Measurements from ENCODE around the gene TAX1BP1. TPM values are rescaled to one million over a fixed set of nuclear protein-coding genes. Genes with fewer than 3 reads are reported as not detected.

The TAX1BP1 gene
- total RNA-seq, 1 experiment from 2014 or later, result 58.5 TPM

GRCh38 chr7:27795977-27796376 lies 56.0 kb downstream of the TAX1BP1 start:
- Histone ChIP-seq H2AFZ (ENCODE audit: low read length) (no peak overlapping the region), H3K79me2 (ENCODE audit: low read length) (no peaks in the 10 kb centered on the region), H3K27me3 (ENCODE audit: low read length) (no peaks in the 10 kb centered on the region), H3K36me3 (ENCODE audit: low read depth, low read length) (peaks cover 29% of the 10 kb centered on the region), H3K4me3 (ENCODE audit: low read length) (no peak overlapping the region), H3K4me1 (ENCODE audit: insufficient read depth, low read length) (peaks cover 7% of the 10 kb centered on the region), H4K20me1 (ENCODE audit: low read length) (no peaks in the 10 kb centered on the region), H3K9me3 (ENCODE audit: low read length) (no peaks in the 10 kb centered on the region), H3K9ac (ENCODE audit: low read length) (no peak overlapping the region), H3F3A (ENCODE audit: low read length, unreplicated experiment) (no peaks in the 10 kb centered on the region), H3K4me2 (ENCODE audit: low read length) (no peak overlapping the region), H3K9me2 (replicated peaks; ENCODE audit: low read length) (no peaks in the 10 kb centered on the region), H3K27ac (ENCODE audit: low read length) (no peak overlapping the region)
- POLR2A ChIA-PET (ENCODE audit: unreplicated experiment), result no interaction called here
- ATAC-seq (no peak), DNase-seq (no peak)
- CTCF ChIA-PET, result no interaction called here
- TF ChIP-seq EZH2phosphoT487 (IDR thresholded peaks at IDR 0.05; ENCODE audit: borderline replicate concordance, low read length), result no peak
- no peak for TF ChIP-seq CTCF (conservative IDR thresholded peaks at IDR 0.05; ENCODE audit: low read depth, low read length)
- TF ChIP-seq EZH2 (IDR thresholded peaks at IDR 0.05; ENCODE audit: low read length, unreplicated experiment), result no peak
- intact Hi-C loops (cut with micrococcal nuclease), result no loop called here
- BruUV-seq (replicated peaks), result no TSS peak

- DNase-seq, result no peak
- H3F3A ChIP-seq (ENCODE audit: low read length, unreplicated experiment), result no peaks in the 10 kb centered on the region
- H3K4me2 ChIP-seq (ENCODE audit: low read length), result no peak overlapping the region
- H3K27ac ChIP-seq (ENCODE audit: low read length), result no peak overlapping the region
- H3K9me2 ChIP-seq (replicated peaks; ENCODE audit: low read length), result no peaks in the 10 kb centered on the region
- no peaks in the 10 kb centered on the region for H3K79me2 ChIP-seq (ENCODE audit: low read length)
- peaks cover 19% of the 10 kb centered on the region for H3K36me3 ChIP-seq (ENCODE audit: low read depth, low read length)
- BruUV-seq (replicated peaks), result no TSS peak
- H3K9me3 ChIP-seq (ENCODE audit: low read length), result no peaks in the 10 kb centered on the region
- H3K9ac ChIP-seq (ENCODE audit: low read length), result no peak overlapping the region
- POLR2A ChIA-PET (ENCODE audit: unreplicated experiment), result no interaction called here
- CTCF ChIA-PET, result no interaction called here
- ATAC-seq, result no peak
- H4K20me1 ChIP-seq (ENCODE audit: low read length), result no peaks in the 10 kb centered on the region
- H3K4me3 ChIP-seq (ENCODE audit: low read length), result no peak overlapping the region
- no peak overlapping the region for H2AFZ ChIP-seq (ENCODE audit: low read length)
- intact Hi-C loops (cut with micrococcal nuclease), result no loop called here
- H3K4me1 ChIP-seq (ENCODE audit: insufficient read depth, low read length), result no peaks in the 10 kb centered on the region
- TF ChIP-seq CTCF (conservative IDR thresholded peaks at IDR 0.05; ENCODE audit: low read depth, low read length) (no peak), EZH2 (IDR thresholded peaks at IDR 0.05; ENCODE audit: low read length, unreplicated experiment) (no peak)
- H3K27me3 ChIP-seq (ENCODE audit: low read length), result no peaks in the 10 kb centered on the region
These were observed 59.2 kb downstream of the TAX1BP1 start for GRCh38 chr7:27799212-27799611.

GRCh38 chr7:27802999-27803398 lies 63.0 kb downstream of the TAX1BP1 start:
- Histone ChIP-seq H3K4me3 (ENCODE audit: low read length) (no peak overlapping the region), H3K9me2 (replicated peaks; ENCODE audit: low read length) (no peaks in the 10 kb centered on the region), H3K79me2 (ENCODE audit: low read length) (no peaks in the 10 kb centered on the region), H3K27ac (ENCODE audit: low read length) (no peak overlapping the region), H2AFZ (ENCODE audit: low read length) (no peak overlapping the region), H3K36me3 (ENCODE audit: low read depth, low read length) (peaks cover 6% of the 10 kb centered on the region; the same call in 1 of the 2 replicates), H3K27me3 (ENCODE audit: low read length) (no peaks in the 10 kb centered on the region), H3K9me3 (ENCODE audit: low read length) (no peaks in the 10 kb centered on the region), H3K4me2 (ENCODE audit: low read length) (no peak overlapping the region), H3K9ac (ENCODE audit: low read length) (no peak overlapping the region), H3K4me1 (ENCODE audit: insufficient read depth, low read length) (peaks cover under 1% of the 10 kb centered on the region; the same call in 1 of the 2 replicates), H3F3A (ENCODE audit: low read length, unreplicated experiment) (no peaks in the 10 kb centered on the region), H4K20me1 (ENCODE audit: low read length) (no peaks in the 10 kb centered on the region)
- DNase-seq, result no peak
- no peak for ATAC-seq
- intact Hi-C loops (cut with micrococcal nuclease), result no loop called here
- ChIA-PET POLR2A (ENCODE audit: unreplicated experiment) (no interaction called here), CTCF (no interaction called here)
- no TSS peak for BruUV-seq (replicated peaks)
- TF ChIP-seq EZH2phosphoT487 (IDR thresholded peaks at IDR 0.05; ENCODE audit: borderline replicate concordance, low read length) (no peak), CTCF (conservative IDR thresholded peaks at IDR 0.05; ENCODE audit: low read depth, low read length) (no peak), EZH2 (IDR thresholded peaks at IDR 0.05; ENCODE audit: low read length, unreplicated experiment) (no peak)

All from PC-3 (cell line).